Gastroesophageal sphincter (tissue), 3 donors: ENCODE results near the gene ATF7IP.

ENCODE experiments used
- EP300 ChIP-seq: sonication (generic); formaldehyde crosslinking; IDR thresholded peaks from one replicate; pipeline ENCODE4 v1.6.1; 2017; ENCODE audit warnings: antibody characterized with exemption, mild to moderate bottlenecking
- POLR2A ChIP-seq, 2 donors: fragments of 450-650 bp; IDR thresholded peaks; one replicate each; pipeline ENCODE4 v1.6.1; 2017; ENCODE audit warnings: antibody characterized with exemption in 2 of 2, mild to moderate bottlenecking in 2 of 2, moderate library complexity in 1 of 2
- POLR2AphosphoS5 ChIP-seq: sonication (generic); formaldehyde crosslinking; IDR thresholded peaks from one replicate; pipeline ENCODE4 v1.6.1; 2017; ENCODE audit warnings: antibody characterized with exemption
- TF ChIP-seq, protein P1 (sequence below), 4 experiments: fragments of 200-600 bp in 2 of 4; fragments of 450-650 bp in 2 of 4; sonication (generic) in 1 of 4; IDR thresholded peaks; one replicate each; pipeline ENCODE4 v1.5.1; 2017 to 2019; ENCODE audit warnings: antibody characterized with exemption in 4 of 4, mild to moderate bottlenecking in 2 of 4, moderate library complexity in 2 of 4

DNA sequence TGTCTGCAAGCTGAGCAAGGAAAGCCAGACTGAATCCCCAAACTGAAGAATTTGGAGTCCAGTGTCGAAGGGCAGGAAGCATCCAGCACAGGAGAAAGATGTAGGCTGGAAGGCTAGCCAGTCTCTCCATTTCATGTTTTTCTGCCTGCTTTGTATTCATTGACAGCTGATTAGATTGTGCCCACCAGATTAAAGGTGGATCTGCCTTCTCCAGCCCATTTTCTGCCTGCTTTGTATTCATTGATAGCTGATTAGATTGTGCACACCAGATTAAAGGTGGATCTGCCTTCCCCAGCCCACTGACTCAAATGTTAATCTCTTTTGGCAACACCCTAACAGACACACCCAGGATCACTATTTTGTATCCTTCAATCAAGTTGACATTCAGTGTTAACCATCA is 116.9 kb downstream of the ATF7IP start:
- TF ChIP-seq, protein P1, sequence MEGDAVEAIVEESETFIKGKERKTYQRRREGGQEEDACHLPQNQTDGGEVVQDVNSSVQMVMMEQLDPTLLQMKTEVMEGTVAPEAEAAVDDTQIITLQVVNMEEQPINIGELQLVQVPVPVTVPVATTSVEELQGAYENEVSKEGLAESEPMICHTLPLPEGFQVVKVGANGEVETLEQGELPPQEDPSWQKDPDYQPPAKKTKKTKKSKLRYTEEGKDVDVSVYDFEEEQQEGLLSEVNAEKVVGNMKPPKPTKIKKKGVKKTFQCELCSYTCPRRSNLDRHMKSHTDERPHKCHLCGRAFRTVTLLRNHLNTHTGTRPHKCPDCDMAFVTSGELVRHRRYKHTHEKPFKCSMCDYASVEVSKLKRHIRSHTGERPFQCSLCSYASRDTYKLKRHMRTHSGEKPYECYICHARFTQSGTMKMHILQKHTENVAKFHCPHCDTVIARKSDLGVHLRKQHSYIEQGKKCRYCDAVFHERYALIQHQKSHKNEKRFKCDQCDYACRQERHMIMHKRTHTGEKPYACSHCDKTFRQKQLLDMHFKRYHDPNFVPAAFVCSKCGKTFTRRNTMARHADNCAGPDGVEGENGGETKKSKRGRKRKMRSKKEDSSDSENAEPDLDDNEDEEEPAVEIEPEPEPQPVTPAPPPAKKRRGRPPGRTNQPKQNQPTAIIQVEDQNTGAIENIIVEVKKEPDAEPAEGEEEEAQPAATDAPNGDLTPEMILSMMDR (IDR thresholded peaks at IDR 0.05): no peak
- no peak for TF ChIP-seq POLR2AphosphoS5
- no peak for TF ChIP-seq POLR2A (IDR thresholded peaks at IDR 0.05)
- no peak for TF ChIP-seq EP300
